NCI-H2196 (cell line): ENCODE data around the gene NDC1.
"Not testable (repeated sequence)": the region's sequence is repeated elsewhere in the genome, so short reads cannot be mapped to it uniquely, and the experiment has no call there.

ENCODE experiments used
- DNase-seq: peaks from one replicate; lab custom pipeline; 2025; ENCODE audit not compliant: unreplicated experiment; lab: John Stamatoyannopoulos, UW

NDC1 gene, protein sequence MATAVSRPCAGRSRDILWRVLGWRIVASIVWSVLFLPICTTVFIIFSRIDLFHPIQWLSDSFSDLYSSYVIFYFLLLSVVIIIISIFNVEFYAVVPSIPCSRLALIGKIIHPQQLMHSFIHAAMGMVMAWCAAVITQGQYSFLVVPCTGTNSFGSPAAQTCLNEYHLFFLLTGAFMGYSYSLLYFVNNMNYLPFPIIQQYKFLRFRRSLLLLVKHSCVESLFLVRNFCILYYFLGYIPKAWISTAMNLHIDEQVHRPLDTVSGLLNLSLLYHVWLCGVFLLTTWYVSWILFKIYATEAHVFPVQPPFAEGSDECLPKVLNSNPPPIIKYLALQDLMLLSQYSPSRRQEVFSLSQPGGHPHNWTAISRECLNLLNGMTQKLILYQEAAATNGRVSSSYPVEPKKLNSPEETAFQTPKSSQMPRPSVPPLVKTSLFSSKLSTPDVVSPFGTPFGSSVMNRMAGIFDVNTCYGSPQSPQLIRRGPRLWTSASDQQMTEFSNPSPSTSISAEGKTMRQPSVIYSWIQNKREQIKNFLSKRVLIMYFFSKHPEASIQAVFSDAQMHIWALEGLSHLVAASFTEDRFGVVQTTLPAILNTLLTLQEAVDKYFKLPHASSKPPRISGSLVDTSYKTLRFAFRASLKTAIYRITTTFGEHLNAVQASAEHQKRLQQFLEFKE

GRCh38 chr1:53837924-53838653 is at the start of gene NDC1:
Gene NDC1, minus strand, starts transcription at chr1:53838296. Its CDS starts 35 bp downstream, at chr1:53838261.
- peak; percentile 93 for DNase-seq

DNA sequence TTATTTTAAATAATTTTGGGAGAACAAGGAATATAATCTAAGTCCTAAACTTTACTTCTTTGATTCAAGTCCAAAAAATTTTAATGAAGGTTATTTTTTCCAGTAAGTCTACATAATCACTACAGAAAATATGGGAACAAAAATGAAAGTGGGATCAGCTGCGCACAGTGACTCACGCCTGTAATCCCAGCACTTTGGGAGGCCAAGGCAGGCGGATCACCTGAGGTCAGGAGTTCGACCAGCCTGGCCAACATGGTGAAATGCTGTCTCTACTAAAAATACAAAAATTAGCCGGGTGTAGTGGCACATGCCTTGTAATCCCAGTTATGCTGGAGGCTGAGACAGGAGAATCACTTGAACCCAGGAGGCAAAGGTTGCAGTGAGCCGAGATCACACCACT is 45.5 kb upstream of the NDC1 start:
- DNase-seq = not testable (repeated sequence)

GRCh38 chr1:53881853-53882252 is 43.8 kb upstream of the NDC1 start:
- not testable (repeated sequence) for DNase-seq

- peak; percentile 64 for DNase-seq
Measured at GRCh38 chr1:53878492-53879105, 40.5 kb upstream of the NDC1 start.

DNA sequence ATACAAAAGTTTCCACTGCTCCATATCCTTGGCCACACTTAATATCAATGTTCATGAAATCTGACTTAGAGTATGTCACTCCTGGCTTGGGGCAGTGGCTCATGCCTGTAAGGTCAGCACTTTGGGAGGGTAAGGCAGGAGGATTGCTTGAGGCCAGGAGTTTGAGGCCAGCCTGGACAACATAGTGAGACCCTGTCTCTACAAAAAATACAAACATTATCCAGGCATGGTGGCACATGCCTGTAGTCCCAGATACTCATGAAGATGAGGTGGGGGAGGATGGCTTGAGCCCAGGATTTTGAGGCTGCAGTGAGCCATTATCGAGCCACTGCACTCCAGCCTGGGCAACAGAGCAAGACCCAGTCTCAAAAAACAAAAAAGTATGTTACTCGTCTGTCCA is 37.1 kb upstream of the NDC1 start:
- DNase-seq = not testable (repeated sequence)

GRCh38 chr1:53871773-53872484 is 33.8 kb upstream of the NDC1 start:
- no peak for DNase-seq

DNA sequence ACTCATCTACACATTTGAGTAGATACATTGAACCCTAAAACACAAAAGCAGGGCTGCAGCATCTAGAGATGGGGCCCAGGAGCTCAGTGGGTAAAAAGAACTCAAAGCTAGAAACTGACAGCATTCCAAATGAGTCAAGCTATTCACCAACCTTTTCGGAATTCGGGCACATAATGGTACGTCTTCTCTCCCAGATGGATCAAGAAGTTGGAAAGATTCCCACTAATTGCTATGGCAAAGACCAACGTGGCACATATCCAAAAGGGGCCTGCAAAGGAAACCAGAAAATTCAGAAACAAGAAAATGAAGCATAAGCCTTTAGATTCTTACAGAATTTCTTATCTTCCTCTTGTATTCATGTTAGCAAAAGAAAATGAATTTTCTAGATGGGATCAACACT is 33.1 kb upstream of the NDC1 start:
- no peak for DNase-seq

DNA sequence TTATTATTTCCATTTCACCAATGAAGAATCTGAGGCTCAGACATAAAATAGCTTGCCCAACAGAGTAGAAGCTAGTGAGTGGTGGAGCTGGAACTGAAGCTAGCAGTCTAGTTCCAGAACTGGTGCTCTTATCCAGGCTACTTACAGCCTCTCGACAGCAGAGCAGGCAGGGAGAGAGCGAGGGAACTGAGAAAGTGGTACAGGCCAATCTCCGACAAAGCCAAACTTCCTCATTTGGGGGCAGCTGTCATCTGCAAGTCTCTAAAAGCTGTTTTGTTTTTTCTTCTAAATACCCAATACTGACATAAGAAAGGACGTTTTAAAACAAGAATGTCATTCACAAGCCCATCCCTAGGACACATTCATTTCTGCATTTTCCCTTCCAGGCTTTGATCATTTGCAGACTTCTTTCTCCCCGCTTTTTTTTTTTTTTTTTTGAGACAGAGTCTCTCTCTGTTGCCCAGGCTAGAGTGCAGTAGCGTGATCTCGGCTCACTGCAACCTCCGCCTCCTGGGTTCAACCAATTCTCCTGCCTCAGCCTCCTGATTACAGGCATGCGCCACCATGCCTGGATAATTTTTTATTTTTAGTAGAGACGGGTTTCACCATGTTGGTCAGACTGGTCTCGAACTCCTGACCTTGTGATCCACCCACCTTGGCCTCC is 31.5 kb upstream of the NDC1 start:
- DNase-seq = no peak

- no peak for DNase-seq
Measured at GRCh38 chr1:53868565-53868964, 30.5 kb upstream of the NDC1 start.

DNA sequence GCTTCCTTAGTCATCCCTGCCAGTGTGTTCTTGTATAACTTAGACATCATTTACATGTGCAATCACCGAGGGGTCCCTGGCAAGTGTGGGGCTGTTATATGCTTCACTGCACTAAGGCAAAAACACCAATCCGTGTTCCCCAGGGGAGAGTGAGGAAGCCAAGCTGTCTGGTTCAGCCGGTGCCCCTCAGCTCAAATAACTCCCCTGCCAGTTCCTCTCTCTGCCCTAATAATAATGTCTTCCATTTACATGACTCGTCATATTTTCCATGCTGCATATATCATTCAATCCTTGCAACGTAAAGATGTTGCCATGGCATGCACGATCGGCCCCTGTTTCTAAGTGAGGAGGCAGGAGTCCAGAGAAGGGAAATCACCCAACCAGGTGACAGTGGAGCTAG is 24.4 kb upstream of the NDC1 start:
- no peak for DNase-seq

DNA sequence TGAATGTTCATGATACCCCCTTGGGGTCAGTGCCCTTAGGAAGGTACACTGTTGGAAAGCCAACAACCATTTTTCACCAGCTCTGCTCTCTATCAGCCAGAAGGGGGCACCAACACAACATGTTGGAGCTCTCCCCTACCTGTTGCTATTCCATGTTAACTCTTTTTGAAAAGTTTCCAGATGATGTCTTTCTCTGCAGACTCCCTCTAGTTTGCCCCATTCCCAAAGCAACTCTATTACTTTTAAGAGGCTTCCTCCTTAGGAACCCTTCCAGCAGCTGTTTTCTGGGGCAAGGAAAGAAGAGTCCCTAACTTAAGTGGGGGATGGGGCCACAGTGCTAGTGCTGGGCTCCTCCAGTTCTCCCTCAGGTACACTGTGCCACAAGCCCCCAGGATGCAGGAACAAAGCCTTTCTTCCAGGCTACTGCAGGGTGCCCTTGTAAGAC is 22.9 kb upstream of the NDC1 start:
- DNase-seq = peak; percentile 66

- DNase-seq = no peak
Measured at GRCh38 chr1:53851571-53852285, 13.6 kb upstream of the NDC1 start.

GRCh38 chr1:53850082-53850673 is 12.1 kb upstream of the NDC1 start:
- DNase-seq = no peak

- no peak for DNase-seq
Measured at GRCh38 chr1:53847980-53848379, 9.9 kb upstream of the NDC1 start.

DNA sequence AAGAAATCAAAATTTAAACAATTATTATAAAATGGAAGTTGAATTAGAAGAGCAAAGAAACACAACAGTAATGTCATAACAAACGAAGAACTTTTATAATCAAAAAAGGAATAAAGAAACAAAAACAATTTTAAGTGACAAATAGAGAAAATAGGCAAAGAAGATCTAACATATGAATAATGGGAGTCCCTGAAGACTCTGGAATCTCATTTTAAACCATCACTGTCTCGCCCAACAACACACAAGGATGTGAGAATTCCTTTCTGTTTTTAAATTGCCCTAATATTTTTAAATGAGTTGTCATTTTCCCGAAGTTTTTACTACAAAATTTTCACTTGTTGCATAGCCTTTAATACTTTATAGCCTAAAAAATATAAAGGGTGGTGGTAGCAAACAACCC is 4.3 kb upstream of the NDC1 start:
- DNase-seq = no peak

GRCh38 chr1:53838654-53838974 is 518 bp upstream of the NDC1 start:
- no peak for DNase-seq

DNA sequence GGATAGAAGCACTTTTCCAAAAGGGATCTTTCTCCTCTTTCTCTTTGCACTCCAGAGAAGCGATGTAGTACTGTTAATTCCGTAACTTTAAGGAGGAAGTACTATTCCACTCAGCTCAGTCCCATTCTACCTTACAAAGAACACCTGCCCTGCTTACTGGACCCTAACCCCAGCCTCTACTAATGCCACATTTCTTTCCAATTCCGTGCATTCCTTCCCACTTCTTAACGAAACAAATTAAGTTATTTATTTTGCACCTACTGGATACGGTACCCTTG is 511 bp downstream of the NDC1 start:
- no peak for DNase-seq

GRCh38 chr1:53835491-53835890 is 2.6 kb downstream of the NDC1 start:
- no peak for DNase-seq

GRCh38 chr1:53834776-53835175 is 3.3 kb downstream of the NDC1 start:
- DNase-seq = no peak

GRCh38 chr1:53833393-53833792 is 4.7 kb downstream of the NDC1 start:
- no peak for DNase-seq
